ENCODE measurements around the gene GMPR.

The GMPR gene

DNA sequence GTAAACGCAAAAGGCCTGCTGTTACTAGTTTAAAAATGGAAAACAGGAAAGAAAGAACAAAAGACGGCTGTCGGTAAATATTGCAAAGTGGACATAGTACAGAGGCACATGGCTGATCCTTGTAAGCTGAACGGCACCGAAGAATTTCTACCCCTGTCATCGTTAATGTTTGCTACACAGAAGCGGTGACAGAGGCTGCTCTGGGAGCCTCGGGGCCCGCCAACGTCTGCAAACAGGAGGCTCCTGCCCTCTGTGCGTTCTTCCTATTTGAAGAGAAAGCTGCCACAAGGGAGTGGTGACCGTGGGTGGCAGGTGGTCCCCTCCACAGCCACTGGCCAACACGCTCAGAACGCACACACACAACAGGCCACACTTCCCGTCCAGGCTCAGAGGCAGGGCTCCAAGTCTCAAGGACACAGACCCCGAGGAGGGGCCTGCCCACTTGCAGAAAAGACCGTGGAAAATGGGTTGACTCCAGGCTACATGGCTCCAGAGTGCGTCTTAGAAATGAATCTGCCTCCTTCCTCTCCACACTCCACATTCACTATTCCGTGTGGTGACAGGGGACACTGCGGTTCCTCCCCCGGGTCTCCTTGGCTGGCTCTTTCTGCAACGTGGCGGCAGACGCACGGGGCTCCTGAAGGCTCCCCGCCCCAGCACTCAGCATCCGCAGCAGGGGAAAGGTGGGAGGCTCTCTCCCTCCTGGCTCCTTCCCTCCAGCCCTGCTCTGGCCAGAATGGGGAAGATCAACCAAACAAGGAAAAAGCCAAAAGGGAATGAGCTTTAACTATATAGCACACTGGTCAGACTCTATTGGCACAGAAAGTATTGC lies 64.5 kb downstream of the GMPR start:
- no peak for DNase-seq (ENCODE audit: low read depth)

DNA sequence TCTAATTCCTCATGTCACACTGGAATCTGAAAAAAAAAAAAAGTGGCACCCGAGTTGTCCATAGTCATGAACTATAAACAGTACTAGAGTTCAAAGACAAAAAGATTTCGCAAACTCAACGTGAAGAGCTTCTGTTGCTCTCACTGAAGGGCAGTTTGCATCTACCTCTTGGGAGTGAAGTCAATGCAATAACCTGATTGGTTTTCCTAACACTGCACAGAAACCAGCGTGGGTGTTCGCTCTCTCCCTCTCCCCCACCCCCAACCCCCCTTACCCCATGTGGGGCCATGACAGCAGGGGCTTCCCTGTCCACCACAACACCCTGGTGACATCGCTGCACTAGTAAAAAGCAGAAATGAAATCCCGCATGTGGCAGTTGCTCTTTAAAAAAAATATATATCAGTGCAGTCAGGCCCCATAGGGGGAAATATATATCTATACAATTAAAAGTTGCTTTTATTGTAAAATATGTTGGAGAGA lies 66.9 kb downstream of the GMPR start:
- no peak for DNase-seq (ENCODE audit: low read depth)

DNA sequence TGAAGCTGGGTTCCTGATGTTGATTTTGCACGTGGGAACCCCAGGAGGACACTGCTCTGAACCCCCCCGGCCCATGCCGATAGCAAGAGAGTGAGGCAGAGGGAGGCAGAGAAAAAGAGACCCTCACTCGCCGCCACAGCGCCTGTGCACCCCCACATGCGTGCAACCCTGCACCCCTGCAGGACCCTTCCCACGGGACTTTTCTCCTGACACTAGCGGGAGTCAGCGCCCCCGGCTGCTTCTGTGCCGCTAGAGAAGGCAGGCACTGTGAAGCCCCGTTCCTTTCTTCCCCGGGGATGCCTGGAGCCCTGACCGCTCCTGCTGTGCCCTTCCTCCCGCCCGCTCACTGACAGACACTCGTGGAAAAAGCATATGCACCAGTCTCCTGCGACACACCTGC lies 67.4 kb downstream of the GMPR start:
- no peak for DNase-seq (ENCODE audit: low read depth)

DNA sequence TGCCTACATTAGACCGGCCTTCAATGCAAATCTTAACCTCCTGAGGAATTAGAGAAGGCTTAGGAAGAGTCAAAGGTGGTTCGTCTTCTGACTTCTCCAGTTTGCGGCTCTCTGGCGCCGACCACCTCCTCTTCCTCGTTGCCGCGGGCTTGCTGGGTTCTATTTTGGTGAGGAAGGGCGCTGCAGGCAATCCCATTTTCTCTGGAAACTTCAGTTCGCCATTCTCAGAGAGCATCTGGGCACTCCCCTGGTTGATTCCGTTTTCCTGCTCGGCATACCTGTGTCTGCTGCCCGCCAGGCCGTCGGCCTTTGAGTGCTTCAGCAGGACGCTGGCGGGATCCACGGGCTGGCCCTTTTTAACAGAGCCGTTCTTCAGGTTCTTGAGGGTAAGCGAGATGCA lies 67.9 kb downstream of the GMPR start:
- no peak for DNase-seq (ENCODE audit: low read depth)

DNA sequence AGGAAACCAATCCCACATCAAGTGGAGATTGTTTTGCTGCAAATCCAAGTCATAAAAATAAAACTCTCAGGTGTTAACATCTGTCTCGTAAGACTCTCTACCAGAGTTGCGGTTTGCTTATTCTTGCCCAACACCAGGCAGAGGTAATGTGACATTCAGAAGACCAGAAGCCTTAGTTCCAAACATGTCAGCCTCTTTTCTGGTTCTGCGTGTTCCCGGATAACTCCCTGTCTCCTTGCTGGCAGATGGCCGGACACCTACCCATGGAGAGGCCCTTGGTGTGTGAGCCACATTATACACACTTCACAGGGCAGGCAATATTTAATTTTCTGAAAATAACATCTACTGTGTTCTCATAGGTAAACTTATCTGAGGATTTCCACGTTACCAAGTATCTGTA lies 73.4 kb downstream of the GMPR start:
- DNase-seq (ENCODE audit: low read depth) = no peak

DNA sequence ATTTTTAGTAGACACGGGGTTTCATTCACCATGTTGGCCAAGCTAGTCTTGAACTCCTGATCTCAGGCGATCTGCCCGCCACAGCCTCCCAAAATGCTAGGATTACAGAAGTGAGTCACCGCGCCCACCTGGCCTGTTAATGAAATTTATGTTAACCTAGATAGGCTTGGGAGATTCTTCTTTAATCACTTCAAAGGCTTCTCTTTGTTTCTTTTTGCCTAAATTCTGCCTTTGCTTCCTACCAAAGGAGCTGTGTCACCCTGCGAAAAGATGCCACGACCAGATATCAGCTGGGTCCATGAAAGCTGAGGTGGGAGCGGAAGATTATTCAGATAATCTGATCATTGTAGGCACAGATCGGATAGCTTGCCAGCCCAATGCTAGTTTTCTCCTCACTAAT lies 75.3 kb downstream of the GMPR start:
- no peak for DNase-seq (ENCODE audit: low read depth)

DNA sequence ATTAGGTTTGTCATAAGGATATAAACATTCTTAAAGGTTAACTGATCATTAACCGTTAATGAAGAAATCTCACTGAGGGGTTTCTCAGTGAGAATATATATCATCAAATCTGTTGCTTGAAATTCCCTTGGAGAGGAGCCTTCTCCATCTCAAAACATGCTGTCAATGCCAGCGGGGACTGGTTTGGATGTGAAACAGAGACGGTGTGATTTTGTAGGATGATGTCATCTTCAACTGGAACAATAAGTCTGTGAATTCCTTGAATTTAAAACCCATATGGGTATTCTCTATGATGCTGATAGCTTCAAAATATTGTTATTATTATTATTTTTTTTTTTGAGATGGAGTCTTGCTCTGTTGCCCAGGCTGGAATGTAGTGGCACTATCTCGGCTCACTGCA lies 75.9 kb downstream of the GMPR start:
- DNase-seq (ENCODE audit: low read depth) = no peak

DNA sequence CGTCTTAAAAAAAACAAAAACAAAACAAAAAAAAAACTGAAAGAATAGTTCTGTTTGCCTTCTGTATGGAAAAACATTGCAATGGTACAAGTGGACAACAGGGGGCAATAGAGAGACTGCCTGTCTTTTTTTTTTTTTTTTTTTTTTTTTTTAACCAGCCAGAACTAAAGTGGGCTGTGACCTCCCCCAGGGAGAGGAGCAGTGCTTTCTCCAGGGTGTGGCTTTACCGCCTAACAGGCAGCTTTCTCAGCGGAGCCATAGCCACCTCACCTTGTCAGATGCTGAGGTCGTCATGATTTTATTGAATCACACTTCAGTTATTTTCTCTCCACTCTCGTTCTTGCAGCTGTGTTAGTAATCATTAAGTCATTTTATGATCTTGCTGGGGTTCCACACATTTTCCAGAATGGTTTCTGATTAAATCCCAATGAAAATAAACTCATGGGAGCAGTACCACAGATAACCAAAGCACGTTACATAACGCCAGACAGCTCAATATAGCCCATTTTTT lies 78.4 kb downstream of the GMPR start:
- no peak for DNase-seq (ENCODE audit: low read depth)

DNA sequence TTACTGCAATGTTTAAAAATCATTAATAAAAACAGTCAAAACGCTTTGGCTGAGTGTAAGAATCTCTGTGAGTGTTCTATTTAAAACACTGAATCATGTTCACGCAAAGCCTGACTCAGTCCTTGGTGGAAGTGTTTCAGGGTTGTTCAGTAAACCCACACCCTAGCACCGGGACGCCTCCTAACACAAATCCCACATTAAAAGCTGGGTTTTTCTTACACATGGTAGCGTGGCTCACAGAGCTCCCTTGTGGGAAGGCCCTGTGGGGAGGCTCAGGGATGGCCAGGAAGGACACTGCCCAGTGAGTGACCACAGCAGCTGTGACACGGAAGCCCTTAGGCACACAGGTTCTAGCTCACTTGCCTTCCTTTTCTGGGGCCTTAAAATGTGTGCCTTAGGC lies 80.2 kb downstream of the GMPR start:
- DNase-seq (ENCODE audit: low read depth) = no peak

DNA sequence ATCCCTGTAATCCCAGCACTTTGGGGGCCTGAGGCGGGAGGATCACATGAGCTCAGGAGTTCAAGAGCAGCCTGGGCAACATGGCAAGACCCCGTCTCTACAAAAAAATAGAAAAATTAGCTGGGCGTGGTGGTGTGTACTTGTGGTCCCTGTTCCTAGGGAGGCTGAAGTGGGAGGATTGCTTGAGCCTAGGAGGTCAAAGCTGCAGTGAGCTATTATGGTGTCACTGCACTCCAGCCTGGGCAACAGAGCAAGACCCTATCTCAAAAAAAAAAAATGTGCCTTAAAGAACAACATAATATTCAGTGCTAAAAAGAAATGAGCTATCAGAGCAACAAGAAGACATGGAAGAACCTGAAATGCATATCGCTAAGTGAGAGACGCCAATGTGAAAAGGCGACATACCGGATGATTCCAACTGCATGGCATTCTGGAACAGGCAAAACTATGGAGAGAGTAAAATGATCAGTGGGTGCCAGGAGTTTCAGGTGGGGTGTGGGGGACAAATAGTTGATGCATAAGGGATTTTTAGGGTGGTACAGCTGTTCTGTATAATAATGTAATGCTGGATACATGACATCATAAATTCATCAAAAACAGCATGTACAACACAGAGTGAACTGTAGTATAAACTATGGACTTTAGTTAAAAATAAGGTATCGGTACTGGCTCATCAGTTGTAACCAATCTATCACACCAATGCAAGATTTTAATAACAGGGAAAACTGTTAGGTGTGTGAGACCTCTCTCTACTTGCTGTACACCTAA lies 80.8 kb downstream of the GMPR start:
- DNase-seq (ENCODE audit: low read depth) = no peak

DNA sequence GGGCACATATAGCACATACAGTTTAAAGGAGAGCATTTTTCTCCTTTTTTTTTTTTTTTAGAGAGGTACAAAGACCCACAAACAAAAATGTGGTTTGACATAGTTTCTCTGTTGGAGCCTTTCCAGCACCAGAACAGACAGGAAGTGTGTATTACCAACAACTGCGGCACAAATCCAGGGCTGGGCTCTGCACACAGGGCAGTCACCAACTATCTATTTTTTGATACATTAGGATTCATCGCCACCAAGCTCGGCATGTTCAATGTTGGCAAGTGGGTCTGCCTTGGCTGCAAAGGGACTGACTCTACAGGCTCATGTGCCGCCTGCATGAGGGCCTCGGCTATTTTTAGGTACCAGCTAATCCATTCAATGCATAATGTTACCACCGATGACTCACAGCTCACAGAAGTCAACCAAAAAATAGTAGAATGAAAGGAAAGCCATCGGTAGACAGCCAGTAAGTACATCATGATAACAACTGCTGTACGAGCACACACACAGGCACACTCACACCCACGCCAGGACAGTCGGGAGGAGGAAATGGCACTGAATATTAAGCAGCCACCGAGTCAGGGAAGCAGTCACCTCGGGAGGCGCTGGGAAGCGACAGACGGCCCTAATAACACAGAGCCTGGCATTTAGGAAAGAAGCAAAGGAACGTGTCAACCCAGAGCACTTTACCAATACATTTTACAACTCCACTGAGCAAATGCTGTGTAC lies 81.6 kb downstream of the GMPR start:
- peak; percentile 21 for DNase-seq (ENCODE audit: low read depth)

DNA sequence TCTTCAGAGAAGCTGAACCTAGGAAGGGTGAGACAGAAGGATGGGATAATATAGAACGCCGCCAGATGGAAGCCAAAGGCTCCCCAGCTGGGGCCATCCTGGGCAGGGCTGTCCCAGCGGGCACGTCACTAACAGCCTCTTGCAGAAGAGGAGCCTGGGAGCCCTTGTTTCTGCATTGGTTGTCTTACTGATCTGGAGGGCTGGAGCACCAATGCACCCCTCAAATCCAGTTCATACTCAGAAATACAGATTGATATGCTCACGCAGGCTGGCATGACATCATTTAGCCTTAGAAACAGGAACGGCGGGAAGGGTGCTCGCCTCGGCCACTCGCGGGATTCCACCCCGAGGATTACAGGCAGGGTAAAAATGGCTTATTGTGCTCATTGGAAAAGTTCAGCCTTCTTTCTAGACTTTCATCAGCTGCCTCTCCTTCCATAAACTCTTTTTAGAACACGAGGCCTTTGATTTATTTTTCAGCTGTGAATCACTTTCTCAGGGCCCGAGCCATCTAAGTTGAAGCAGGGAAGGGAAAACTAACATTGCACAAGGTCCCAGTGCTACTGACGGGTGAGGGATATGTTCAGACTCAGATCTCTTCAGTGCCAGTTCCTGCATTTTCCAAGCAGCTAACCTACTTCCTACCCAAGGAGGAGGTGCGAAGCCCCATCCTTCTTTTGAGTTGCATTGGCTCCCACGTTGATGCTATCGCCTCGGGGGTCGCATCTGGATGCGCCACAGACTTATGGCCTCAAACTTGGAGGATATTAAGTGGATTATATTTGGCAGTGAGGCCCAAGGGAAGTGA lies 82.3 kb downstream of the GMPR start:
- no peak for DNase-seq (ENCODE audit: low read depth)

DNA sequence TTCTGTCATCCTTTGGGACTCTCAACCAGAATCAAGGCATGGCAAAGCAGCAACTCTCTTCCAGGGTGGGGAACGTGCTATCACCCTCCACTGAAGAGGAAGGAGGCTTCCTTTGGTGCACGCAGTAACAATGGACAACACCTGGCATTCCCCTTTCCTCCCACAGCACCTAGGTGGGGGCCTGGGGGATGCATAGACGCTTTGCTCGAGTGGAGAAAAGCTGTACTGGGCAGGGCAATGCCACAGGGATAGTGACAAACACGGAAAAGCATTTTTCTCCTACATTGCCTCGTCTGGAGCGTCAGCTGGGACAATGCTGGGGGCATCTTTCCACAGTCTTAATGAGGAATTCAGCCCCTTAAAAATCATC lies 82.9 kb downstream of the GMPR start:
- no peak for DNase-seq (ENCODE audit: low read depth)

DNA sequence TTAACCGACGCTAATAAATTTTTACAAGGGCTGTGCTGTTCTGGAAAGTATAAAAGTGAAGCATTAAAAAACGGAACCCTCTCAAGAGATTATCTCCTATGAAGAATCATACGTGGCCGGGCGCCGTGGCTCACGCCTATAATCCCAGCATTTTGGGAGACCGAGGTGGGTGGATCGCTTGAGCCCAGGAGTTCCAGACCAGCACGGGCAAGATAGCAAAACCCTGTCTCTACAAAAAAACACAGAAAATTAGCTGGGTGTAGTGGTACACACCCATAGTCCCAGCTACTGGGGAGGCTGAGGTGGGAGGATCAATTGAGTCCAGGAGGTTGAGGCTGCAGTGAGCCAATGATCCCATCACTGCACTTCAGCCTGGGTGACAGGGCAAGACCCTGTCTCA lies 83.4 kb downstream of the GMPR start:
- no peak for DNase-seq (ENCODE audit: low read depth)

DNA sequence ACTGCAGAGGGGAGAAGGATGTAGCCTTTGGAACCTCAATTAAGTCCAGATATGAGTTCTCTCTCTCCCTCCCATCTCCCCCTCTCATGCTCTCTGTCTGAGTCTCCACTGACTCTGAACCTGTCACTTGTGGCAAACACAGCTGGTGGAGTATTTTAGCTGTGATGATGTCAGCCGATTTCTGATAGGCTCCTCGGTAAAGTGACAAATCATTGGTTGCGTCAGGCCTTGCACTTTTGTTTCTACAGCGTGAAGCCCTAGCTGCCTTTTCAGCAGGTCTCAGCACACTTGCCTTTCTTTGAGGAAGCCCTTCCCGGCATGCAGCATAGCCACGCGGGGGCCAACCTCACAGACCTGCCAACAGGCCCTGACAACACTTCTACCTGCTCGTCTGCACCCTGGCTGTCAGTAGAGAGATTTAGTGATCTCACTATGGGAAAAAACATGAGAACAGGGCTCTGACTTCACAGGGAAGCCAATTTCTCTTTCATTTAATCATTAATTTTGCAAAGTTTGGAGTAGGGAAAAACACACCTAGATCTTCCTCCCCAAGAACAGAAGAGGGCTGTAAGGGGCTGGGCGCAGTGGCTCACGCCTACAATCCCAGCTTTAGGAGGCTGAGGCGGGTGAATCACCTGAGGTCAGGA lies 84.4 kb downstream of the GMPR start:
- DNase-seq (ENCODE audit: low read depth) = peak; percentile 22

DNA sequence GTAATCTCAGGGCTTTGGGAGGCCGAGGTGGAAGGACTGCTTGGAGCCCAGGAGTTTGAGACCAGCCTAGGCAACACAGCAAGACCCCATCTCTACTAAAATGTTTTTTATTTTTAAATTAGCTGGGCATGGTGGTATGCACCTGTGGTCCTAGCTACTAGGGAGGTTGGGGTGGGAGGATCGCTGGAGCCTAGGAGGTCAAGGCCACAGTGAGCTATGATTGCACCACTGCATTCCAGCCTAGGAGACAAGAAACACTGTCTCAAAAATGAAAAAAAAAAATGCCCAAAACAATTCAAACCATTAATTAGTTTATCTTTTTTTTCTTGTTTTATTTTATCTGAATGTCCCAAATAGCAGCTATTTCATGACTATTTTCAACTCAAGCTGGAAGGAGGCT lies 85.8 kb downstream of the GMPR start:
- no peak for DNase-seq (ENCODE audit: low read depth)

DNA sequence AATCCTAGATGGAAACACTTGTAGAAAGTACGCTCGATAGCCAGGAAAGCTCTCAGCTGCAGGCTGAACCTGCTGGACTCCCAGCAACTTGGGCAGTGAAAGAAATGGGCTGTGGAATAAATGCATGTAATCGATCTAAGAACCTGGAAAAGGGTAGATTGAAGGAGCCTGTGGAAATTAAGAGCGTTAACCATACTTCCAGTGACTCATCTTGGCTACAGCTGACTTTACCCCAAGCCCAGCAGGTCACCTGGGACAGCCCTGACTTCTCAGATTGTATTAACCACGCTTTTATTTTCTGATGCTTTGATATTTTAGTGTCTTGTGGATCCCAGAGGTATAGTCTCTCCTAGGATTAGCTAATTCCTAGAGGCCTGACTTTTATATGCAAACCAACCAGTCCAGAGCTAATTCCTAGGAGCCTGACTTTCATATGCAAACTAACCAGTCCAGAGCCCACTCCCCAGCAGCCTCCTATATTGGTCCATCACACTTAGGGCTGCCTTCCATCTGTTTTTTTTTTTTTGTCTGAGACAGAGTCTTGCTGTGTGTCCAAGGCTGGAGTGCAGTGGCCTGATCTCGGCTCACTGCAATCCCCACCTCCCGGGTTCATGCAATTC lies 86.3 kb downstream of the GMPR start:
- DNase-seq (ENCODE audit: low read depth) = no peak

DNA sequence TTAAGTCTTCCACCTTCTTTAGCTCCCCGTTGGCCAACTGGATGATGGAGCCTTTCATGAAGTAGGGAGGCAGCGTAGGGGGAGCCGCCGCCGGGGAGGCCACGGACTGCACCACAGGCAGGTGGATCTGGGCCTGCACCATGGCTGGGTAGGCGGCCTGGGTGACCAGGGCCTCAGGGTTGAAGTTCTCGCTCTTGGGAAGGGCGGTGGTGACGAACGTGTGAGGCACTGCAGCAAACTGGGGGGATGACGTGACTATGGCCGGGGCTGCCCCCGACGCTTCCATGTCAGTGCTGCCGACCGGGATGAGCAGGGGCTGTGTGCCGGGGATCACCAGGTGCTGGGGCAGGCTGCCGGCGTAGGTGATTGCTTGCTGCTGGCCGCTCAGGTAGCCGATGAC lies 88.1 kb downstream of the GMPR start:
- no peak for DNase-seq (ENCODE audit: low read depth)

DNA sequence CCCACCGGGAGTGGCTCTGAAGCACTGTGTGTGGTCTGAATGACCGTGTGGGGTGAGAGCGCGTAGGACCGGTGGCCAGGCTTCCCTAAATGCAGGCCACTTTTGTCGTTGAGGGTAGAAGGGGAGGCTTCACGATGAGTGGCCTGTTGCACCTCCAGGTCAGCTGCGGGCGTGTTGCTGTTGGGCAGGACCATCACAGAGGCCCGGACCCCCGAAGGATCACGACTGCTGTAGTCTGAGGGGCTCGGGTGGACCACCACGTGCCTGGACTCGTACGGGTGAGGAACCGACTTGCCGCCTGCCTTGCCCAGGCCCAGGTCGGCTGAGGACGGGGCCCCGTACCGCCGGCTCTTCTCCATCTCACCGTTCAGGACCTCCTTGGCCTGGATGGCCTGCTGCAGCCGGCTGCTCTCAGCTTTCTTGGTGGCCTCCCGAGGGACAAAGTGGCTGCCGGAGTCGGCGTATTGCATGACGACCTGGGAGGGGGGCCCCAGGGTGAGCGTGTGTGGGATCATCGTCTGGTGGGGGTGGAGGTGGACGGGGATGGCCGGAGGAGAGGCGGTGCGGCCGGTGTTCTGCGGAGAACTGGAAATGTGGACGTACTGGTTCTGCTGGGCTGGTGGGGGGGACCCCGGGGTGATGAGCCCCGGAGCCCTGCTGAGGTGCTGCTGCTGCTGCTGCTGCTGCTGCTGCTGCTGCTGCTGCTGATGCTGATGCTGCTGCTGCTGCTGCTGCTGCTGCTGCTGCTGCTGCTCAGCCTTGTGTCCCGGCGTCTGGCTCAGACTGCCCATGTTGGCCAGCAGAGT lies 88.8 kb downstream of the GMPR start:
- DNase-seq (ENCODE audit: low read depth) = no peak

DNA sequence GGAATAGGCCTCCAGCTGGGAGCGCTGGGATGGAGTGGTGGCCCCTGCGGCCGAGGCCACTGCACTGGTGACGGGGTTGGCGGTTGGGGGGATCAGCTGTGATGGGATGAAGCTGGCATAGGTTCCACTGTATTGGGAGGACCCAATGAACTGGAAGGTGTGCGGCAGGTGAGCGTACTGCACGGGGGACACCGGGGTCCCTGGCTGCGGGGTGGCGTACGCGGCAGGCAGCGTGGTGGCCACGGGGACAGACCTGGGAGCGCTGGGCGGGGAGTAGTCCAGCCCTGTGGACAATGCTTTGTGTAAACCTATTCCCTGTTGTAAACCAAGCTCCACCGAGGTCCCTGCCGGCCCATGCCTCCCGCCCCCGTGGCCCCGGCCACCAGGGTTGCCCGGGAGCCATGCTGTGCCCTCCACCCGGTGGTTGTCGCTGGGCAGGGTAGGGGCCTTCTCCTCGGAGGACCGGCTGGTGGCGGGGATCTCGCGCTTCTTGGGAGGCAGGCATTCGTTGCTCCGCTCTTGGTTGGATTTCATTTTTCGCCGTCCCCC lies 89.5 kb downstream of the GMPR start:
- no peak for DNase-seq (ENCODE audit: low read depth)
